ENCODE data around the gene KLHDC4. TPM values are rescaled to one million over a fixed set of nuclear protein-coding genes. Genes with fewer than 3 reads are reported as not detected.
"Not testable (repeated sequence)": the region's sequence is repeated elsewhere in the genome, so short reads cannot be mapped to it uniquely, and the experiment has no call there.

KLHDC4 gene
- 10 to 100 TPM; 24.1 to 35.9 (median 30.5) TPM for total RNA-seq
- polyA plus RNA-seq: 10 to 100 TPM; 16.2 to 22.7 TPM
- long read RNA-seq, donor 1, full-length matches to known transcripts: 39 of 86 reads
- long read RNA-seq, donor 1, partial matches to known transcripts: 11 of 86 reads
- long read RNA-seq, donor 1, other reads (novel, unspliced or antisense): 36 of 86 reads
- long read RNA-seq, donor 2, full-length matches to known transcripts: 3 of 3 reads
- long read RNA-seq, donor 2, partial matches to known transcripts: 0 of 3 reads
- long read RNA-seq, donor 2, other reads (novel, unspliced or antisense): 0 of 3 reads
- long read RNA-seq, donor 3, full-length matches to known transcripts: 11 of 23 reads
- long read RNA-seq, donor 3, partial matches to known transcripts: 4 of 23 reads
- long read RNA-seq, donor 3, other reads (novel, unspliced or antisense): 8 of 23 reads

DNA sequence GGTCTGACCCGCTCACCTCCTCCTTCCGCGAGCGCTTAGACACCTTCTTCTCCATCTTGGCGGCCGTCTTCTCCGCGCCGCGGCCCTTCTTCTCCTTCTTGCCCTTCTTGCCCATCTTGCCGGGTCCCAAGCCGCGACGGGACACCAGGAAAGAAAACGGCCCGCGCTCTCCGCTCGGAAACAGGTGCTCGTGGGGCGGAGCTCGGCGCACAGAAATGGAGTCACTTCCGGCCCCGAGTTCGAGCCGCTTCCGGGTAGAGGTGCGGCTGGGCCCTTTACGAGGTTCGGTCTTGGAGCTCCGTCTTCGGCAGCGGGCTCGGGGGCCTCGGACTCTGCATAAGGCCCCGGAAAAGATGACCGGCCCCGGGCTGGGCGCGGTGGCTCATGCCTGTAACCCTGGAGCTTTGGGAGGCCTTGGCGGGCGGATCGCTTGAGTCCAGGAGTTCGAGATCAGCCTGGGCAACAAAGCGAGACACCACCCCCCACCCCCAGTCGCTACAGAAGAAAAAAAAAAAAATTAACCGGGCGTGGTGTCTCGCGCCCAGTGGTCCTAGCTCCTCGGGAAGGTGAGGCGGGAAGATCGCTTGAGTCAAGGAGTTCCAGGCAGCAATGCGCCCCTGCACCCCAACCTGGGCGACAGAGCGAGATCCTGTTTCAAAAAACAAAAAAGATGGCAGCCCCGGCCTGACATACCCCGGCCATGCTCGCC lies at the start of gene KLHDC4:
Gene KLHDC4 (minus strand): TSS at position 211 of the 709 bp plus-strand sequence. CDS start 96 bp downstream, at position 115.
- intact Hi-C loops (cut with DNase I): loop anchor here in 3 of 4 donors (5.0 to 10.0 kb wide), 2 partner anchors 179 to 351 kb away; no protein-coding TSS in a partner anchor

GRCh38 chr16:87815567-87815966 lies 49.8 kb upstream of the KLHDC4 start:
- Histone ChIP-seq H3K27ac (no peak overlapping the region), H3K27me3 (no peaks in the 10 kb centered on the region), H3K36me3 (no peaks in the 10 kb centered on the region), H3K4me3 (no peak overlapping the region), H3K9me3 (no peaks in the 10 kb centered on the region), H3K4me1 (ENCODE audit: insufficient read depth) (no peaks in the 10 kb centered on the region)
- TF ChIP-seq, protein P1, sequence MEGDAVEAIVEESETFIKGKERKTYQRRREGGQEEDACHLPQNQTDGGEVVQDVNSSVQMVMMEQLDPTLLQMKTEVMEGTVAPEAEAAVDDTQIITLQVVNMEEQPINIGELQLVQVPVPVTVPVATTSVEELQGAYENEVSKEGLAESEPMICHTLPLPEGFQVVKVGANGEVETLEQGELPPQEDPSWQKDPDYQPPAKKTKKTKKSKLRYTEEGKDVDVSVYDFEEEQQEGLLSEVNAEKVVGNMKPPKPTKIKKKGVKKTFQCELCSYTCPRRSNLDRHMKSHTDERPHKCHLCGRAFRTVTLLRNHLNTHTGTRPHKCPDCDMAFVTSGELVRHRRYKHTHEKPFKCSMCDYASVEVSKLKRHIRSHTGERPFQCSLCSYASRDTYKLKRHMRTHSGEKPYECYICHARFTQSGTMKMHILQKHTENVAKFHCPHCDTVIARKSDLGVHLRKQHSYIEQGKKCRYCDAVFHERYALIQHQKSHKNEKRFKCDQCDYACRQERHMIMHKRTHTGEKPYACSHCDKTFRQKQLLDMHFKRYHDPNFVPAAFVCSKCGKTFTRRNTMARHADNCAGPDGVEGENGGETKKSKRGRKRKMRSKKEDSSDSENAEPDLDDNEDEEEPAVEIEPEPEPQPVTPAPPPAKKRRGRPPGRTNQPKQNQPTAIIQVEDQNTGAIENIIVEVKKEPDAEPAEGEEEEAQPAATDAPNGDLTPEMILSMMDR (IDR thresholded peaks at IDR 0.05): no peak
- TF ChIP-seq EP300 (IDR thresholded peaks at IDR 0.05) (no peak), POLR2A (IDR thresholded peaks at IDR 0.05) (no peak)
- 26 to 50% (median 28%) methylated on average over 5 of the region's 5 CpGs for WGBS, 3 donors
- intact Hi-C loops (cut with DNase I): no loop called here
- DNase-seq: no peak

More for the DNA sequence above, at the start of gene KLHDC4:
- WGBS, 3 donors: 1% methylated on average over 60 of the region's 60 CpGs
- Histone ChIP-seq H3K27me3 (no peaks in the 10 kb centered on the region), H3K27ac (peak within 1 kb of the TSS; percentile 20 to 62), H3K9me3 (no peaks in the 10 kb centered on the region), H3K4me3 (peak within 1 kb of the TSS; percentile 90), H3K4me1 (ENCODE audit: insufficient read depth) (peaks cover 10% of the 10 kb centered on the region), H3K36me3 (no peaks in the 10 kb centered on the region)
- peak; percentile 74 for TF ChIP-seq POLR2A (IDR thresholded peaks at IDR 0.05)
- TF ChIP-seq, protein P1 (IDR thresholded peaks at IDR 0.05): peak in 1 of 3 donors; percentile 6
- no peak for TF ChIP-seq EP300 (IDR thresholded peaks at IDR 0.05)
- DNase-seq: peak; percentile 83 to 93 (median 88)

GRCh38 chr16:87812200-87812656 lies 46.4 kb upstream of the KLHDC4 start:
- TF ChIP-seq POLR2A (IDR thresholded peaks at IDR 0.05): no peak
- TF ChIP-seq EP300 (IDR thresholded peaks at IDR 0.05): no peak
- TF ChIP-seq, protein P1 (IDR thresholded peaks at IDR 0.05): no peak
- no peak overlapping the region for H3K27ac ChIP-seq
- no peak for DNase-seq
- intact Hi-C loops (cut with DNase I): no loop called here
- no peaks in the 10 kb centered on the region for H3K4me1 ChIP-seq (ENCODE audit: insufficient read depth)
- no peak overlapping the region for H3K4me3 ChIP-seq
- no peaks in the 10 kb centered on the region for H3K9me3 ChIP-seq
- WGBS, 3 donors: 31 to 47% (median 39%) methylated on average over 10 of the region's 10 CpGs
- H3K36me3 ChIP-seq: no peaks in the 10 kb centered on the region
- no peaks in the 10 kb centered on the region for H3K27me3 ChIP-seq

DNA sequence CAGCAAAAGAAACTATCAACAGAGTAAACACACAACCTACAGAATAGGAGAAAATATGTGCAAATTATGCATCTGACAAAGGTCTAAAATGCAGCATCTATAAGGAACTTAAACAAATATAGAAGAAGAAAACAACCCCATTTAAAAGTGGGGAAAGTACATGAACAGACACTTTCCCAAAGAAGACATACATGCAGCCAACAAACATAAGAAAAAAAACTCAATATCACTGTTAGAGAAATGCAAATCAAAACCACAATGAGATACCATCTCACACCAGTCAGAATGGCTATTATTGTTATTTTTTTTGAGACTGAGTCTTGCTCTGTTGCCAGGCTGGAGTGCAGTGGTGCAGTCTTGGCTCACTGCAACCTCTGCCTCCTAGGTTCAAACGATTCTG lies 45.7 kb upstream of the KLHDC4 start:
- DNase-seq; H3K4me3 ChIP-seq; H3K9me3 ChIP-seq; intact Hi-C loops (cut with DNase I); H3K27me3 ChIP-seq; H3K27ac ChIP-seq; H3K4me1 ChIP-seq (ENCODE audit: insufficient read depth); H3K36me3 ChIP-seq: not testable (repeated sequence)
- WGBS, 3 donors: 57 to 81% (median 73%) methylated on average over 1 of the region's 1 CpG
